HG03095 (cell line): Measurements from ENCODE around the gene SLC6A18.

Experiments
- ATAC-seq: cut with Tn5 transposase; IDR thresholded peaks from one replicate; pipeline ENCODE4 v1.9.1; 2021; ENCODE audit warnings: moderate library complexity; ENCODE audit not compliant: unreplicated experiment

SLC6A18 gene, protein sequence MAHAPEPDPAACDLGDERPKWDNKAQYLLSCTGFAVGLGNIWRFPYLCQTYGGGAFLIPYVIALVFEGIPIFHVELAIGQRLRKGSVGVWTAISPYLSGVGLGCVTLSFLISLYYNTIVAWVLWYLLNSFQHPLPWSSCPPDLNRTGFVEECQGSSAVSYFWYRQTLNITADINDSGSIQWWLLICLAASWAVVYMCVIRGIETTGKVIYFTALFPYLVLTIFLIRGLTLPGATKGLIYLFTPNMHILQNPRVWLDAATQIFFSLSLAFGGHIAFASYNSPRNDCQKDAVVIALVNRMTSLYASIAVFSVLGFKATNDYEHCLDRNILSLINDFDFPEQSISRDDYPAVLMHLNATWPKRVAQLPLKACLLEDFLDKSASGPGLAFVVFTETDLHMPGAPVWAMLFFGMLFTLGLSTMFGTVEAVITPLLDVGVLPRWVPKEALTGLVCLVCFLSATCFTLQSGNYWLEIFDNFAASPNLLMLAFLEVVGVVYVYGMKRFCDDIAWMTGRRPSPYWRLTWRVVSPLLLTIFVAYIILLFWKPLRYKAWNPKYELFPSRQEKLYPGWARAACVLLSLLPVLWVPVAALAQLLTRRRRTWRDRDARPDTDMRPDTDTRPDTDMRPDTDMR

DNA sequence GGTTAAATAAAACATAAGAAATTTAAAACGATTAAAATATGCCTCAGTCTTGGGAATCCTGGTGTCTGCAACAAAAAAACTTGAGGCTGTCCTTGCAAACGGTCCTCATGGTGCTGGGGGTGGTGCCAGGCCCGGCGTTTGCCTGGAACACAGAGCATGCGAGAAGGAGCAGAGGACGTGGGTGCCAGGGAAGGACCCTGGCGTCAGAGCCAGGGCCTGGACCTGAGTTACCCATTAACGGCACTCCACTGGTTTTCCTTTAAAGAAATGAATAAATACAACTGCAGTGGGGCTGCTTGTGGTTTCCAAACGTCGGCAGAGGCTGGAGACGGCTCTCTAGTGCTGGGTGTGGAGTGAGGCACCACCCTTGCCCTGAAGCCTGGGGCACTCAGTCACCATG, at the start of gene SLC6A18:
SLC6A18 (plus strand) TSS at position 301 of the 400 bp plus-strand sequence; CDS start at position 398, 97 bp downstream.
- ATAC-seq = no peak

DNA sequence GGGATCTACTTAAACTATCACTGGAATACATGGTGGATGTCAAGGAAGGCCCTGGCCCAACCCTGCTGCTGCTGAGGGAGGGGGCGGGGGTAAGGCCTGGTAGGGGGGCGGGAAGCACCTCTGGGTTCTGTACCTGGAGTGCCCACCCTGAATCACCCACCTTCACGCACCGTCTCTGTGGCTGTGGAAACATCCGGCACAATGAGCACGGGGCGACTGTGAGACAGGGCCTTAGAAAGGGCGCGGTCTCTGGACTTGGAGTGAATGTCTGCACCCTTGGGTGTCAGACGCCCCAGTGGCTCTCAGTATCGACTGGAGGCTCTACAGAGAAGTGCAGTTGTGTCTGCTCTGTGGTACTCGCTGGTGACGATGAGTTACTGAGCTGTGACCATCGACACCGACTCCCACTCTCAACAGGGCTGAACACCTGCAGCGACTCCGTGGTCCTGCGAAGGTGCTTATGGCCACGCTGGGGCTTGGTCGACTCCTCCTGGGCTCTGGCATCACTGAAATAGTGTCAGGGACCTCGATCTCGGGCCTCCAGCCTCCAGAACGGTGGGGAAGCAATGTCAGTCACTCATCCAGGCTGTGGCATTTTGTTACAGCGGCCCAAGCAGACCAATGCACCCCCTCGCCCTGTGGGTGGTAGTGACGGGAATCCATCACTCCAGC, 49.2 kb upstream of the SLC6A18 start:
- ATAC-seq = no peak

- no peak for ATAC-seq
Measured at GRCh38 chr5:1176473-1177391, 48.4 kb upstream of the SLC6A18 start.

- ATAC-seq = no peak
Measured at GRCh38 chr5:1177826-1178528, 47.2 kb upstream of the SLC6A18 start.

DNA sequence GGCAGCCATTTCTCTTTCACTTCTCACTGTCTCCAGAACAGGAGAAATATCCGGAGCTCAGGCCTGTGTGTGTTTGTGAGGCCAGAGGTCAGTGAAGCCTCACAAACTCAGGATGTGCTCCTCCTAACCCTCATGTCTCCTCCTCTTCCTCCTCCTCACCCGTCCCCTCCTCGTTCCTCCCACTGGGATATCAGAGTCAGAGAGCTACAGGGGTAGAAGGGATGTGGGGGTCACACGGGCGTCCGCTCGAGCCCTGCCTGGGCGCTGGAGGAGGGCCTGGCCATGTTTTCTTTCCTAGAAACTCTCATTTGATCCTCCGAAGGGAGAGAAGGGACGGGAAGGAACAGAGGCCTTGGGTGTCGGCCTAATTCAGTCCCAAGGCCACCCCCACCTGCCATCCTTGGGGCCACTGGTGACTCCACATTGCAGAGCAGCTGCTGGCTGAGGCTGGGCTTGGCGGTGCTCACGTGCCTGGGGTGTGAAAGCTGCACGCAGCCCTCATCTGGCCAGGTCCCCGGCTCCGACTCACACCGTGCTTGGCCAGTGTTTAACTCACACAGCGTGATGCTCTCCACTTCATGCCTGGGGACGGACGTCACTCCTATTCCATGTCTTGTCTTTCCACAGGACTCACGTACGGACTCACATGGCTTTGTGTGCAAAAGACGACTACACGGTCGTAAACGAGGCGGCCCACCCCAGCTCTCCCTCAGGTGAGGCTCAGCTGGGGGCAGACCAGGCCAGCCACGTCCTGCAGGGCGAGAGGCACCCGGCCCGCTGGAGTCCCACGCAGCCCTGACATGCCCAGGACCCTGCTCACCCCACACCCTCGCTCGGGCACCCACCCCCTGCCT, 46.4 kb upstream of the SLC6A18 start:
- no peak for ATAC-seq

DNA sequence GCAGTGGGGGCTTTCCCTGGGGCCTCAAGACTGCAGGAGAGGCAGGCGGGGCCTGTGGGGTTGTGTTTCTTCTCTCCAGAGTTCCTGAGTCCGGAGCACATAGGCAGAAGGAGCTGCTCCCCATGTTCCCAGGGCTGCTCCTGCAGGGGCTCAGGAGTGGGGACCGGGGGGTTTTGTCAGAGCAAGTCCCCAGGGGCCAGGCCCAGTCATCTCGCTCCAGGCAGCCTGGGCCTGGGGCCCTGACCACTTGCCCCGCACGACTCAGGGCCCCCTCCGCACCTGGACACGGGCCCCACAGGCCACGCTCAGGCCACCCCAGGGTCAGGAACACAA, 45.8 kb upstream of the SLC6A18 start:
- no peak for ATAC-seq

DNA sequence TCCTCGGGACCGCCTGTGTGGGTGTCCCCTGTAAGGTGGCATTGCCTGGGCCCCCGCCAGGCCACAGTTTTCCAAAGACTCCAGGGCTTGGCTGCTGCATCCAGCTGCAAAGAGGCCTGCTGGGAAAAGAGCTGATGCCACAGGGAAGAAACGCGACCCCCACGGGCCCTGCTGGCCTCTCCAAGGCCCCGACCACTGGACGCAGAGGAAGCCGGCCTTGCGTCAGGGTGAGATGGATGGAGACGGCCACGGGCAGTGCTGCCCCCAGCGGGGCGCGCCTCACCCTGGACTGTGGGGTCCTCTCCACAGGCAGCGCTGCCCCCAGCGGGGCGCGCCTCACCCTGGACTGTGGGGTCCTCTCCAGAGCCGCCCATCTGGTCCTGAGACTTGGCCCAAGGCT, 45.1 kb upstream of the SLC6A18 start:
- ATAC-seq = no peak

GRCh38 chr5:1180841-1181271, 44.3 kb upstream of the SLC6A18 start:
- no peak for ATAC-seq

- ATAC-seq = no peak
Measured at GRCh38 chr5:1181451-1182359, 43.5 kb upstream of the SLC6A18 start.

DNA sequence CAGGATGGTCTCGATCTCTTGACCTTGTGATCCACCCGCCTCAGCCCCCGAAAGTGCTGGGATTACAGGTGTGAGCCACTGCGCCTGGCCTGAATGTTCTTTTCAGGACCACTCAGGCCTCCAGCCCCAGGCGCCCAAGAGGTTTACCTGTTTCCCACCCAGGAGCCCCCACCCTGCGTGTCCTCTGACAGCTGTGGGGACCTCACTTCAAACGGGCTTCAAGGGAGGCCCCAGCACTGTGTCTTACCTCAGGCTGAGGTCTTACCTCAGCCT, 42.9 kb upstream of the SLC6A18 start:
- ATAC-seq = no peak

- ATAC-seq = no peak
Measured at GRCh38 chr5:1182633-1183423, 42.4 kb upstream of the SLC6A18 start.

GRCh38 chr5:1183424-1184162, 41.6 kb upstream of the SLC6A18 start:
- no peak for ATAC-seq

- no peak for ATAC-seq
Measured at GRCh38 chr5:1184163-1184470, 41.1 kb upstream of the SLC6A18 start.

GRCh38 chr5:1184481-1184880, 40.7 kb upstream of the SLC6A18 start:
- no peak for ATAC-seq

DNA sequence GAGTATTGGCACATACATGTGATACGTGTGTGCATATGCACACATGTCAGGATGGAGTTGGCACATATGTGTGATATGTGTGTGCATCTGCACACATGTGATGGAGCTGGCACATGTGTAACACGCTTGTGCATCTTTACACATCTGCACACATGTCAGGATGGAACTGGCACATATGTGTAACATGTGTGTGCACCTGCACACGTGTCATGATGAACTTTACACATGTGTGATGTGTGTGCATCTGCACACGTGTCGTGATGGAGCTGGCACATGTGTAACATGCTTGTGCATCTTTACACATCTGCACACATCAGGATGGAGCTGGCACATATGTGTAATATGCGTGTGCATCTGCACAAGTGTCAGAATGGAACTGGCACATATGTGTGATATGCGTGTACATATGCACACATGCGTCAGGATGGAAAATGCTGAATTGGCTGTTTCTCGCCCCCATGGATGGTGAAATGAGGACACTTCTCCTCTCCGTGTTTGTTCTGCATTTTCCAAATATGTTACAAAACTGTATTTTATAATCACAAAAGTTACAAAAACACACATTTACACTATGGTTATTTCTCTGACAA, 40.0 kb upstream of the SLC6A18 start:
- ATAC-seq = no peak

DNA sequence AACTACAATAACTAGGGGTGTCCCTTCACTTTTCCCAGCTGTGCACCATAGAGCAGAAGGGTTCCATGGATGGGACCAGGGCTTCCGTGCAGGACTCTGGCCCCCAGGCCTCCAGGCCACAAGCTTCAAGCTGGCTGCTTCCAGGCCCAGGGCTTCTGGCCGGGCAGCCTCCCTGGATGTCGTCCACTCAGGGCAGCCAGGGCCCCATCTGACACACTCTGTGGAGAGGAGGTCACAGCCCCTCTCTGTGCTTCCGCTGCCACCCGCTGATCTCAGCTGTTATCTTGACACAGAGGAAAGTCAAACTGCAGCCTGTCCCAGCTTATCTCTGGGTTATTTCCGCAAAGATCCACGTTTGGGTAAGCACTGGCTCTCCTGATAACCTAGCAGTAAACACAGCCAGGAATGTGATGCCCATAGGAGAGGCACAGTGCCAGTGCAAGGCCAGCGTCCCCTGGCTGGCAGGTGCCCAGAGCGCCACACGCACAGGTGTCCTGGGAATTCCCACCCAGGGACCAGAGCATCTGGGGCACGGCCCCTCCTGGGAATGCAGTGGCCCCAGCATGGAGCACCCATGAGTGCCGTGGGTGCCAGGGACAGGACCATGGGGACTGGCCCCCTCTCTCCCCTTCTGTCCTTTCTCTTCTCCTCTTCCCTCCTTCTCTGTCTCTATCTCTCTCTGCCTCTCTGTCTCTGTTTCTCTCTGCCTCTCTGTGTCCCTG, 39.4 kb upstream of the SLC6A18 start:
- ATAC-seq = no peak
